HG03066 (cell line): ENCODE data around the gene EIF4E3.

Experiments
- ATAC-seq: cut with Tn5 transposase; IDR thresholded peaks from one replicate; pipeline ENCODE4 v1.9.1; 2021; ENCODE audit warnings: low read depth; ENCODE audit not compliant: unreplicated experiment

EIF4E3 gene

DNA sequence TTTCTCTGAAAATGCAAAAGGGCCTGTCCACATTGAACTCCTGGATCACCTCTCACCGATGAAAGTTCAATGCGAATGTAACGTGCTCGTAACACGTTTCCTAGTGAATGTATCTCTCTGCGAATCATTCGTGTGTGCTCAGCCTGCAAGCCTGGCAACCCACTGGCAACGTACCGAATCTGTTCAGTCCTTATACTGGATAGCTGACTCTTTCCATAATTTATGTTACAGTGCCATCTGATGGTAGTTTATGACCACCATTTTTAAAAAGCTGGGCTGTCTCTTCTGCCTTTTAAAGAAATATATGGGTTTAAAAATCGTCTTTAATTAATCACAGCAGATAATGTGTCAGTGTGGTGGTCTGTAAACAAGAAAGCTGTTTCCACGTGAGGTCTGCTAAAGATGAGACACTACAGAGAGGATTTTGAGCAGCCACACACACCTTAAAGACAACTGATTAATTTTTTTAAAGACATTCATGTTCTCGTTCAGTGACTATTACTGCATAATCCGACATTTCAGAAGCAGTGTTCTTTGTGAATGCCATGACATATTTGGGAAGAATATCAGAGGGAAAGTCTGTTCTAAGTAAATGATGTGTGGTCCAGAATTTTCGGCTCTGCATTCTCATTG, 72.3 kb downstream of the EIF4E3 start:
- no peak for ATAC-seq

DNA sequence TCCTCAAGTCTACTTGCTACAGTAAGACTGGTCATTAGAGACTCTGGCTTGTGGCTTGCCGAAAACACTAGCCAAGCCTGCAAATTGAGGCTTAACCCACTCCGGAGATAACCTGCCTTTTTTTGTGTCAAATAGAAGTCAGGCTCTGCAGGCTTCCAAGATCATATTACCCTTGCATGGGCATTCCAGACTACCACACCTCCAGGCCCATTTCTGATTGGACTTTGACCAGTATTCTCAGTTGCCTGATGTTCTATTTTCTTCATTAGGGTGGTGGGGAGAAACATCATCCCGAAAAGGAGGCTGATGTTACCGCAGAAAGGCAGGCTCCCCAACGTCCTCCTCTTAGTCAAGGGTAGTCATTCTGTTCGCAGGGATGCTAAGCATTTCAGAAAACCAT, 73.6 kb downstream of the EIF4E3 start:
- no peak for ATAC-seq

DNA sequence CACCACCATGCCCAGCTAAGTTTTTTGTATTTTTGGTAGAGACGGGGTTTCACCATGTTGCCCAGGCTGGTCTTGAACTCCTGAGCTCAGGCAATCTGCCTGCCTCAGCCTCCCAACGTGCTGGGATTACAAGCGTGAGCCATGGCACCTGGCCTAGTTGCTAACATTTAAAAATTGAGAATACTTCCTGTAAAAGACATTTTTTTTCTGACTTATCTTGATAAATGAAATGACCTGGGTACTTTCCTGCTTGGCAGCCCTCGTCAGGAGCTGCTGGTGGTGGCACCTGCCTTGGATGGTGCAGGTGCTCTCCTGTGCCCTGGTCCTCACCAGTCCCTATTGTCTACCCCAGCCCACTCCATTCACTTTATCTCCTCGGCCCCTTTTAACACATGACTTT, 74.8 kb downstream of the EIF4E3 start:
- ATAC-seq, result no peak

DNA sequence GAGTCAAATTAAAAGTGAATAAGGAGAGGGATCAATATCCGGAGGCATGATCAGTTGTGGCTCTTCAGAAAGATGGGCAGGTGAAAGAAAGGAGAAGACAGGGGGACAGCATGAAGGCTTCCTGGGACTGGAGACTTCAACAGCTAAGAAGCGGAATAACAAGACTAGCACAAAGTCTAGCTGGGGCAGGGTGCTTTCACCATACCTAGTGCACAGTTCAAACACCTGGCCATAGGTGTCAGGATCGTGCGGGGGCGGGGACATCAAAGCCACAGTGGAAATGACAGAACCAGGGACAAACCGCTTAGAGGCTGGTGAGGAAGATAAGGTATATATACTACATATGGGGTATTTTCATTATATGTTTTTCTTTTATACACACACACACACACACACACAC, 75.4 kb downstream of the EIF4E3 start:
- ATAC-seq, result no peak

DNA sequence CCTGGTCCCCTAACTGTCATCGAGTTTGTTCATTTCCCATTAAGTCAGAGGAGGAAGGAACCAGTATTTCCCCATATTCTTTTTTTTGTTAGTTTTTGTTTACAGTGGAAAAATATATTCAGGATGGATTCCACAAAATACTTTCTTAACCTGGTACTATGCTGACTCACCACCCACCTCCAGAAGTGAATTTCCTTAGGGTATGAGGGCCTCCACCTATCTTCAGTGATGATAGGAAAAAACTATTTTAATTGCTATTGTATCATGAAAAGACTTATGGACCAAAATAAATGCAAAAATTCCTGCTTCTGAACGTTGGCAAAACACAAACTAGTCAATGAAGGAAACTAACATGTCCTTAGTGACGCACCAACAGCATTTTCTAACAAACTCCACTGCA, 77.5 kb downstream of the EIF4E3 start:
- ATAC-seq, result no peak

- ATAC-seq, result no peak
These were observed 78.2 kb downstream of the EIF4E3 start for GRCh38 chr3:71646971-71647370.

DNA sequence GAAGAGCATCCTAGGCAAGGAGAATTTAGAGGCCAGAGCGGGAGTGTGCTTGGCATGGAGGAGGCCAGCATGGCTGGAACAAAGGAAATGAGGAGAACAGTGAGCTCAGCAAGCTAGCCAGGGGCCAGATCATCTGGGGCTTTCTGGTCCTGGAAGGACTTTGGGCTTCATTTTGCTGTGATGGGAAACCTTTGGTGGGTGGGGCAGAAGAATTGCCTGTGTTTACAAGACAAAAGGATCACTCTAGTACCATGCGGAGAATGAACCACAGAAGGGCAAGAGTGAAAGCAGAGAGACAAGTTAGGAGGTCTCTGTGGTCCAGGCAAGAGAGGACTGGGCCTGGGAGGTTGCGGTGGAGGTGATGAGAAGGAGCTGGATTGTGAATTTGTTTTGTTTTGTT, 80.1 kb downstream of the EIF4E3 start:
- no peak for ATAC-seq

DNA sequence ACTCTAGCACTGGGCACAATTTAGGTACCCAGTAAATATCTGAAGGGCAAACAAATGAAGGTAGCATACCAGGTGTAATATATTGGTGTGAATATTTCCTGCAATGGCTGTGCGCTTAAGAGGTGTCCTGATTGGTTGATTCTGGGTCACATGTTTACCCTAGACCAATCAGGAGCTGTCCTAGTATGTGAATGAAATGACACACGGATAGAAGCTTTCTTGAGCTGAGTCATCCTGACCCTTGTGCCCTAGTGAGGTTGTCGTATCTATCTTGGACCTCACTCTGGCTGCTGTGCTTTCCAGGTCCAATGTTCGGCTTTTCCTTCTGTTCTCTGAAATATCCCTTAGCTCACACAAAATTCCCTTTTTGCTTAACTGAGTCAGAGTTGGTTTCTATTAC, 83.5 kb downstream of the EIF4E3 start:
- no peak for ATAC-seq

DNA sequence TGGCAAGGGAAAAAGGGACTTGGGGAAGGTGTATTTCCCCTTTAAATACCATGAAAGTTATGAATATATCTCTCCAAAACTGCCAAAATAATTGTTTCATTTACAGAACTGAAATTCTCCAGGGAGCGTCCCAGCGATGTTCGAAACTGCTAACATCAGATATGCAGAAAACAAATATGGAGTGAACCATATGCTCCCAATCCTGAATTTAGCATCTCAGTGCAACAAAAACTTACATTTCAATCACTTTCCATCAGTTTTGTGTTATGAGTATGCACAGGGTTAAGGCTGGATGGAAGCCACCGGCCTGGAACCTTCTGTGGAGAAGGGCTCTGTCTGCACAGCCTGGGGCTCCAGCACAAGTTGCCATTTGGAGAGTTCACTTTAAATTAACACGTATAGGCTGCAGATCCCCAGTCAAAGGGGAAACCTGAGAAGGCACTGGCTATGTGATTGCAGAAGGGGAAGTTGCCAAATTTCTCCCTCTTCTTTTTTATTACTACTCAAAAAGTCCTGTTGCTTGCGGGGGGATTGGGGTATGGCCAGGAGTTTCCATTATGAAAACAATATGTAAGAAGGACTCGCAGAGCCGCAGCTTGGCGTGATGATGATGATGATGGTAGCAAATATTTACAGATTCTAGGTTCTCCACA, 84.7 kb downstream of the EIF4E3 start:
- ATAC-seq, result no peak

DNA sequence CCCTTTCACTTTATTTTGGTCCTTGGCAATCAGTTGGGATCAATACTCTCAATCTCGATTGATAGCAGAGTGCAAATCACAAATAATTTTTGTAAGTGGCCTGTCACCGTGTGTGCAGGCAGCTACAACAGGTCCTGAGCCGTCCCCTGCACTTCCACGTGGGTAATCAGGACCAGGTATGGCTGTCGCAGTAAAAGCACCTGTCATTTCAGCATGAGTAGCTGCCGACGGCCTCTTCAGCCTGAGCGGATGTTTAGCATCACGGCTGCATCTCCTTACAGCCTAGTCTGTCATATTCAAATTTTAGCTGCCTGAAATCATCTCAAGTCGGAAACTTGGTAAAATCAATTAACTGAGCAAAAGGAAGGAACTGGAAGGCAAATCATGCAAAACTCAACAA, 88.7 kb downstream of the EIF4E3 start:
- ATAC-seq, result no peak

- no peak for ATAC-seq
These were observed 89.2 kb downstream of the EIF4E3 start for GRCh38 chr3:71636001-71636400.

DNA sequence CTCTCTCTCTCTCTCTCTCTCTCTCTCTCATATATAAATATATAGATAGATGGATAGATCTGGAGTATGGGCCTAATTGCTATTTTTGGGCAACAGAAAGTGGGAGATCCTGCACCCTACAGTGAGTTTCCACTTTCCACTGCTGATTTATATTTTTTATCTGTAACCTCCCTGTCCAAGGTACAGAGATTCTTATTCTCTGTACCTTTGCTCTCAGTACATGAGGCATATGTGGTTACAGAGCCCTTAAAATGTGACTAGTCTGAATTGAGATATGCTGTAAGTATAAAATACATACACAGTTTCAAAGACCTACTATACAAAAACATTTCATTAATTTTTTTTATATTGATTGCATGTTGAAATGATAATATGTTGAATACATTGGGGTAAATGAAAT, 90.5 kb downstream of the EIF4E3 start:
- no peak for ATAC-seq

- ATAC-seq, result no peak
These were observed 95.5 kb downstream of the EIF4E3 start for GRCh38 chr3:71629711-71630110.

DNA sequence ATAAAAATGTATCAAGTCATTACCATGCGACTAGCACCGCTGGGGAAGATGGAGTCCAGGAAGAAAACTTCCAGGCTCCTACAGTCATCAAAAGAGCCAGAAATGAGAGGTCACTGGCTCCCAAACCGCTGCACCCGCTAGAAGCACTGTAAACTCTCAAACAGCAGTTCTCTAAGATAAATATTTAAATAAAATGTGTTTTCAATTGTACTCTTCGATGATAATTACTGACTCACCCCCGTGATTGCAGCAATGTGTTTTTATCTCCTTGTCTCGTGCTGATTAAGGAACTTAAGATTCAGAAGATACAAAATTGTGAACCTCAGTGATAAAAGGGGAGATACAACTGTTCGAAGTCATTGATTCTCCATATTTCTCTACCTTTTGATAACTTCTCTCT, 95.9 kb downstream of the EIF4E3 start:
- ATAC-seq, result no peak

DNA sequence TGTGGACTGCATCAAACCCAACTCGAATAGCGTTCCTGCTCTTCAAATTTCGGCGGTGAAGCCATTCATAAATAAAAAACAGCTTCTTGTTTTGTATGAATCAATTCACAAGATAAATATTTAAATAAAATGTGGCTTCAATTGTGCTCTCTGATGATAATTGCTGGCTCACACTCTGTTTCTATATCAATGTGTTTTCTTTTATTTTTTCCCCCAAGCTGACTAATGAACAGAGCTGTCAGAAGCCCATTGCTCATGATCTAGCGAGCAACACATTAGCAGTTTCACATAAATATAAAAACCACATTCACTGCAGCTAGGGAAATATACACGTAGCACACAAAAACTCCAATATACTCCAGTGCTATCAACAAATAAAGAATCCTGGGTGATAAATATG, 96.7 kb downstream of the EIF4E3 start:
- no peak for ATAC-seq

- no peak for ATAC-seq
These were observed 99.5 kb downstream of the EIF4E3 start for GRCh38 chr3:71625676-71626075.
